K562 (cell line): ENCODE measurements around the gene SRM. TPM values are rescaled to one million over a fixed set of nuclear protein-coding genes. Genes with fewer than 3 reads are reported as not detected.

ENCODE experiments used
- ATAC-seq: fragments of 200-7000 bp; cut with Tn5 transposase; 3 replicates; pipeline ENCODE4 v1.9.1; 2020; ENCODE audit warnings: moderate library complexity
- BruUV-seq: library from RNA; stranded (reverse); fragments of 400-500 nt; replicated peaks from 2 replicates; lab custom pipeline; 2021; lab: Mats Ljungman, UMichigan
- CTCF ChIA-PET: fragments of 300-600 bp; formaldehyde crosslinking; extraction: SDS; loops from one replicate; lab custom pipeline; 2021; ENCODE audit warnings: low intra/inter-chr PET ratio; lab: Yijun Ruan, JAX
- POLR2A ChIA-PET: fragments of 300-600, 350-650 bp; sonication (Branson Sonifier 250); formaldehyde crosslinking; extraction: SDS; loops from one replicate; lab custom pipeline; 2021; ENCODE audit warnings: antibody characterized with exemption, inconsistent platforms; lab: Yijun Ruan, JAX
- DNase-seq, 4 experiments: peaks; one replicate each; pipeline versions ENCODE4 v3.0.0 to v3.0.0-alpha.2; 2011 to 2018; ENCODE audit warnings: low spot score in 3 of 4, mixed read lengths in 3 of 4; ENCODE audit errors: extremely low read depth in 1 of 4
- FAIRE-seq: peaks from 2 replicates; lab custom pipeline; 2011; peaks lifted over from hg19 to GRCh38; lab: Jason Lieb, UNC
- H2AFZ ChIP-seq: 2 replicates; pipeline ENCODE4 v1.6.0; 2011; ENCODE audit warnings: low read depth, low read length, control low read depth, inconsistent platforms
- H3K27ac ChIP-seq: fragments of 200-600 bp; 3 replicates; pipeline ENCODE4 v1.8.0; 2011; ENCODE audit warnings: low read depth, mild to moderate bottlenecking, control low read depth, inconsistent platforms, low read length, moderate library complexity, mixed read lengths; ENCODE audit errors: extremely low read depth
- H3K27me3 ChIP-seq, 2 experiments: fragments of 300-600 bp in 1 of 2; 2 replicates in 1 of 2; 3 replicates in 1 of 2; pipeline versions ENCODE4 v1.6.0 to v1.8.0; 2011; ENCODE audit warnings: inconsistent platforms in 2 of 2, low read length in 2 of 2, mild to moderate bottlenecking in 1 of 2, mixed read lengths in 1 of 2, moderate library complexity in 1 of 2; ENCODE audit not compliant: control insufficient read depth in 2 of 2, insufficient read depth in 2 of 2
- H3K36me3 ChIP-seq: fragments of 300-600 bp; 3 replicates; pipeline ENCODE4 v1.8.0; 2011; ENCODE audit warnings: mild to moderate bottlenecking, low read length, inconsistent platforms; ENCODE audit not compliant: control insufficient read depth, insufficient read depth
- H3K4me1 ChIP-seq, 2 experiments: fragments of 200-600 bp in 1 of 2; replicated peaks in 1 of 2; 2 replicates in 1 of 2; 3 replicates in 1 of 2; pipeline versions ENCODE4 v1.5.1 to v1.8.0; 2011; ENCODE audit warnings: inconsistent platforms in 2 of 2, low read length in 2 of 2, mild to moderate bottlenecking in 1 of 2, mixed read lengths in 1 of 2, moderate library complexity in 1 of 2; ENCODE audit not compliant: control insufficient read depth in 2 of 2, insufficient read depth in 2 of 2
- H3K4me2 ChIP-seq: 2 replicates; pipeline ENCODE4 v1.6.1; 2011; ENCODE audit warnings: low read length, control low read depth, inconsistent platforms, mixed read lengths; ENCODE audit not compliant: insufficient read depth
- H3K4me3 ChIP-seq: fragments of 200-600 bp; sonication (generic), shearing (Covaris generic); 2 replicates; pipeline ENCODE4 v1.5.1; 2016; ENCODE audit warnings: control low read depth, inconsistent platforms
- H3K79me2 ChIP-seq: fragments of 200-600 bp; 3 replicates; pipeline ENCODE4 v1.8.0; 2011; ENCODE audit warnings: low read length, inconsistent platforms; ENCODE audit not compliant: control insufficient read depth, insufficient read depth
- H3K9ac ChIP-seq, 2 experiments: 2 replicates each; pipeline versions ENCODE4 v1.6.0 to v1.6.1; 2011; ENCODE audit warnings: low read depth in 2 of 2, low read length in 2 of 2, control low read depth in 1 of 2, inconsistent platforms in 1 of 2, mild to moderate bottlenecking in 1 of 2, mixed read lengths in 1 of 2; ENCODE audit not compliant: insufficient read depth in 1 of 2
- H3K9me1 ChIP-seq: one replicate; pipeline ENCODE4 v1.6.0; 2011; ENCODE audit warnings: inconsistent platforms, mild to moderate bottlenecking, low read length, moderate library complexity; ENCODE audit not compliant: control insufficient read depth, insufficient read depth
- H3K9me3 ChIP-seq: replicated peaks from 2 replicates; pipeline ENCODE4 v1.5.1; 2011; ENCODE audit warnings: low read depth, low read length, inconsistent platforms; ENCODE audit not compliant: control insufficient read depth, insufficient read depth
- H4K20me1 ChIP-seq: replicated peaks from 2 replicates; pipeline ENCODE4 v1.6.1; 2011; ENCODE audit warnings: low read length, inconsistent platforms, mixed read lengths; ENCODE audit not compliant: control insufficient read depth, insufficient read depth
- CREM ChIP-seq: IDR thresholded peaks from 2 replicates; pipeline ENCODE4 v1.6.1; 2014; ENCODE audit warnings: antibody characterized with exemption, low read depth
- E2F4 ChIP-seq: sonication (generic); formaldehyde crosslinking; IDR thresholded peaks from 2 replicates; pipeline ENCODE4 v1.8.0; 2022; ENCODE audit warnings: mild to moderate bottlenecking, low read depth, missing genetic modification reagents
- EHMT2 ChIP-seq: fragments of 450-650 bp; IDR thresholded peaks from 2 replicates; pipeline ENCODE4 v1.6.1; 2018; ENCODE audit warnings: antibody characterized with exemption
- LCOR ChIP-seq: sonication (generic); formaldehyde crosslinking; IDR thresholded peaks from 2 replicates; pipeline ENCODE4 v1.8.0; 2022; ENCODE audit warnings: mild to moderate bottlenecking, missing genetic modification reagents
- SAFB ChIP-seq: fragments of 200-400 bp; formaldehyde crosslinking; IDR thresholded peaks from 2 replicates; pipeline ENCODE4 v1.6.1; 2017; ENCODE audit warnings: low read depth, low read length, borderline replicate concordance
- XRCC5 ChIP-seq: fragments of 200-400 bp; formaldehyde crosslinking; IDR thresholded peaks from 2 replicates; pipeline ENCODE4 v1.6.1; 2017; ENCODE audit warnings: low read depth, mild to moderate bottlenecking, low read length
- ZBTB7A ChIP-seq: IDR thresholded peaks from 2 replicates; pipeline ENCODE4 v1.6.1; 2011; ENCODE audit warnings: low read depth, mild to moderate bottlenecking, low read length, moderate library complexity, borderline replicate concordance; ENCODE audit not compliant: control insufficient read depth
- ZC3H8 ChIP-seq: fragments of 450-650 bp; IDR thresholded peaks from 2 replicates; pipeline ENCODE4 v1.6.1; 2017
- ZNF263 ChIP-seq: sonication (generic); formaldehyde crosslinking; IDR thresholded peaks from 2 replicates; pipeline ENCODE4 v1.8.0; 2022; ENCODE audit warnings: mild to moderate bottlenecking, missing genetic modification reagents, borderline replicate concordance
- WGBS: fragments of 100-300 bp; shearing (Covaris generic); methylation state at CpG from one replicate; pipeline ENCODE4 v1.1.6; 2016; ENCODE audit warnings: low coverage, mixed read lengths; ENCODE audit not compliant: insufficient coverage; ENCODE audit errors: missing lambda C conversion rate; 5-methylcytosine and 5-hydroxymethylcytosine counted together
- in situ Hi-C: fragments of 300-500 bp; cut with MboI; formaldehyde crosslinking; loops from 4 replicates; pipeline ENCODE4 v1.15.0; 2018; ENCODE audit warnings: inconsistent platforms, mixed read lengths
- intact Hi-C: fragments of 100-400 bp; cut with micrococcal nuclease; formaldehyde crosslinking; loops from 2 replicates; pipeline ENCODE4 v1.14.2; 2022
- polyA plus RNA-seq, 8 experiments: library from polyadenylated mRNA; depleted of rRNA in 4 of 8; stranded (reverse) in 5 of 8; unstranded in 3 of 8; fragments of >200 nt; fragmentation: Nextera tagmentation in 2 of 8; fragmentation: Illumina TruSeq in 1 of 8; extraction: Ambion mirVana in 2 of 8; extraction: Trizol in 1 of 8; gene quantifications; 2 replicates each; pipeline versions ENCODE4 v1.2.1 to v1.2.3, GENCODE V29; 2011 to 2014; ENCODE audit warnings: inconsistent platforms in 1 of 8, missing spikeins in 1 of 8
- total RNA-seq, 7 experiments: library from RNA; depleted of rRNA in 6 of 7; stranded (reverse); fragments of >200 nt in 6 of 7; fragmentation: Illumina TruSeq in 2 of 7; extraction: Trizol in 2 of 7; gene quantifications; 2 replicates each; pipeline versions ENCODE4 v1.2.1 to v1.2.3, GENCODE V29; 2011 to 2021; ENCODE audit warnings: low replicate concordance in 1 of 7
- TF ChIP-seq, protein P1 (sequence below), 2 experiments: fragments of 450-650 bp; formaldehyde crosslinking in 1 of 2; IDR thresholded peaks; 2 replicates each; pipeline versions ENCODE4 v1.4.0 to v1.6.1; 2014 to 2020; ENCODE audit warnings: mild to moderate bottlenecking in 2 of 2, borderline replicate concordance in 1 of 2, low read depth in 1 of 2
- TF ChIP-seq, protein P2 (sequence below): sonication (generic); formaldehyde crosslinking; IDR thresholded peaks from 2 replicates; pipeline ENCODE4 v1.9.0; 2022; ENCODE audit warnings: mild to moderate bottlenecking, missing genetic modification reagents

The SRM gene
- total and polyA plus RNA-seq, 9 of the 15 experiments (the other 6 are each of a cell fraction or from before 2014, with no cell fraction given), result 23.9 to 373 (median 82.5) TPM

- ChIA-PET CTCF (no interaction called here), POLR2A (interaction anchor here (0.5 kb wide), 1 partner anchor 602 kb away, joined by 3 read pairs; no protein-coding TSS in a partner anchor)
- Histone ChIP-seq H3K4me3 (no peak overlapping the region), H3K9ac (peak overlapping the region in 1 of 2 experiments; percentile 76; a peak in 1 of 4 replicates), H3K79me2 (peaks cover 12% of the 10 kb centered on the region), H3K27me3 (no peaks in the 10 kb centered on the region), H2AFZ (no peak overlapping the region), H3K9me1 (peaks cover 4% of the 10 kb centered on the region), H4K20me1 (peaks cover 14% of the 10 kb centered on the region), H3K9me3 (no peaks in the 10 kb centered on the region), H3K4me1 (peaks cover 3 to 58% of the 10 kb centered on the region in 2 experiments; a peak in 3 of 5 replicates), H3K36me3 (peaks cover 40% of the 10 kb centered on the region; the same call in 2 of the 3 replicates), H3K27ac (no peak overlapping the region), H3K4me2 (no peak overlapping the region)
- WGBS, result 47% methylated on average over 10 of the region's 10 CpGs
- intact Hi-C loops (no loop called here), in situ Hi-C loops (no loop called here)
- peak; percentile 66 to 79 (median 75) for DNase-seq
- FAIRE-seq, result peak; percentile 11
- peak; percentile 76 for ATAC-seq
- no TSS peak for BruUV-seq
- TF ChIP-seq CREM, result 0 out of 2 replicates have a peak, but pooled peaks have one; percentile 3
- TF ChIP-seq ZC3H8, result no peak
- peak; percentile 58; the same call in 1 of the 2 replicates for TF ChIP-seq ZNF263
- TF ChIP-seq SAFB, result peak; percentile 49; the same call in 1 of the 2 replicates
- no peak for TF ChIP-seq LCOR (CRISPR knock-in tag)
- TF ChIP-seq EHMT2, result peak; percentile 95
- TF ChIP-seq, protein P1, sequence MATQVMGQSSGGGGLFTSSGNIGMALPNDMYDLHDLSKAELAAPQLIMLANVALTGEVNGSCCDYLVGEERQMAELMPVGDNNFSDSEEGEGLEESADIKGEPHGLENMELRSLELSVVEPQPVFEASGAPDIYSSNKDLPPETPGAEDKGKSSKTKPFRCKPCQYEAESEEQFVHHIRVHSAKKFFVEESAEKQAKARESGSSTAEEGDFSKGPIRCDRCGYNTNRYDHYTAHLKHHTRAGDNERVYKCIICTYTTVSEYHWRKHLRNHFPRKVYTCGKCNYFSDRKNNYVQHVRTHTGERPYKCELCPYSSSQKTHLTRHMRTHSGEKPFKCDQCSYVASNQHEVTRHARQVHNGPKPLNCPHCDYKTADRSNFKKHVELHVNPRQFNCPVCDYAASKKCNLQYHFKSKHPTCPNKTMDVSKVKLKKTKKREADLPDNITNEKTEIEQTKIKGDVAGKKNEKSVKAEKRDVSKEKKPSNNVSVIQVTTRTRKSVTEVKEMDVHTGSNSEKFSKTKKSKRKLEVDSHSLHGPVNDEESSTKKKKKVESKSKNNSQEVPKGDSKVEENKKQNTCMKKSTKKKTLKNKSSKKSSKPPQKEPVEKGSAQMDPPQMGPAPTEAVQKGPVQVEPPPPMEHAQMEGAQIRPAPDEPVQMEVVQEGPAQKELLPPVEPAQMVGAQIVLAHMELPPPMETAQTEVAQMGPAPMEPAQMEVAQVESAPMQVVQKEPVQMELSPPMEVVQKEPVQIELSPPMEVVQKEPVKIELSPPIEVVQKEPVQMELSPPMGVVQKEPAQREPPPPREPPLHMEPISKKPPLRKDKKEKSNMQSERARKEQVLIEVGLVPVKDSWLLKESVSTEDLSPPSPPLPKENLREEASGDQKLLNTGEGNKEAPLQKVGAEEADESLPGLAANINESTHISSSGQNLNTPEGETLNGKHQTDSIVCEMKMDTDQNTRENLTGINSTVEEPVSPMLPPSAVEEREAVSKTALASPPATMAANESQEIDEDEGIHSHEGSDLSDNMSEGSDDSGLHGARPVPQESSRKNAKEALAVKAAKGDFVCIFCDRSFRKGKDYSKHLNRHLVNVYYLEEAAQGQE (IDR thresholded peaks at IDR 0.05; ENCODE audit: borderline replicate concordance), result peak; percentile 98
- TF ChIP-seq, protein P1 (CRISPR knock-in tag; IDR thresholded peaks at IDR 0.05; ENCODE audit: low read depth), result peak; percentile 93
- TF ChIP-seq ZBTB7A, result peak; percentile 19; the same call in 1 of the 2 replicates
- TF ChIP-seq, protein P2, sequence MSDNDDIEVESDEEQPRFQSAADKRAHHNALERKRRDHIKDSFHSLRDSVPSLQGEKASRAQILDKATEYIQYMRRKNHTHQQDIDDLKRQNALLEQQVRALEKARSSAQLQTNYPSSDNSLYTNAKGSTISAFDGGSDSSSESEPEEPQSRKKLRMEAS (CRISPR knock-in tag), result 0 out of 2 replicates have a peak, but pooled peaks have one; percentile 13
- TF ChIP-seq XRCC5, result 0 out of 2 replicates have a peak, but pooled peaks have one; percentile 75
- 0 out of 2 replicates have a peak, but pooled peaks have one; percentile 29 for TF ChIP-seq E2F4 (CRISPR knock-in tag)
These were observed 6.1 kb downstream of the SRM start for GRCh38 chr1:11053758-11054137.
